H9 (cell line): ENCODE results near the gene KCMF1. TPM values are rescaled to one million over a fixed set of nuclear protein-coding genes. Genes with fewer than 3 reads are reported as not detected.
A peak's percentile ranks its signal among the peaks of the same experiment; 100 is the strongest.

ENCODE experiments used
- DNase-seq: peaks from one replicate; pipeline ENCODE4 v3.0.0-alpha.2; 2017
- H2AFZ ChIP-seq: one replicate; pipeline ENCODE4 v1.6.1; 2013; ENCODE audit warnings: mild to moderate bottlenecking, low read length, control low read depth, moderate library complexity
- H2AK5ac ChIP-seq: 2 replicates; pipeline ENCODE4 v1.6.1; 2013; ENCODE audit warnings: low read length, control low read depth, mixed read lengths; ENCODE audit not compliant: insufficient read length
- H2BK120ac ChIP-seq: one replicate; pipeline ENCODE4 v1.6.1; 2013; ENCODE audit warnings: low read depth, mild to moderate bottlenecking, low read length, control low read depth, inconsistent platforms; ENCODE audit not compliant: poor library complexity, severe bottlenecking
- H2BK12ac ChIP-seq: 2 replicates; pipeline ENCODE4 v1.6.1; 2013; ENCODE audit warnings: low read length, control low read depth, mixed read lengths, low read depth; ENCODE audit not compliant: insufficient read length
- H2BK15ac ChIP-seq: 2 replicates; pipeline ENCODE4 v1.6.1; 2013; ENCODE audit warnings: low read depth, low read length, control low read depth
- H2BK20ac ChIP-seq: one replicate; pipeline ENCODE4 v1.6.1; 2013; ENCODE audit warnings: low read depth, mild to moderate bottlenecking, low read length, control low read depth, inconsistent platforms; ENCODE audit not compliant: poor library complexity, severe bottlenecking
- H2BK5ac ChIP-seq: 2 replicates; pipeline ENCODE4 v1.6.1; 2013; ENCODE audit warnings: low read length, control low read depth, mixed read lengths; ENCODE audit not compliant: insufficient read length
- H3K14ac ChIP-seq: 2 replicates; pipeline ENCODE4 v1.6.1; 2013; ENCODE audit warnings: low read length, control low read depth; ENCODE audit not compliant: insufficient read depth
- H3K18ac ChIP-seq: 2 replicates; pipeline ENCODE4 v1.6.1; 2013; ENCODE audit warnings: low read depth, mild to moderate bottlenecking, mixed read lengths, low read length, control low read depth; ENCODE audit not compliant: insufficient read length
- H3K23ac ChIP-seq: 2 replicates; pipeline ENCODE4 v1.6.1; 2013; ENCODE audit warnings: low read length, control low read depth, mixed read lengths, low read depth; ENCODE audit not compliant: insufficient read length
- H3K23me2 ChIP-seq: 2 replicates; pipeline ENCODE4 v1.6.1; 2013; ENCODE audit warnings: low read depth, mild to moderate bottlenecking, mixed read lengths, low read length, control low read depth; ENCODE audit not compliant: insufficient read length, poor library complexity, severe bottlenecking
- H3K27ac ChIP-seq: 2 replicates; pipeline ENCODE4 v1.5.1; 2013; ENCODE audit warnings: low read length, control low read depth, mixed read lengths, low read depth; ENCODE audit not compliant: insufficient read length
- H3K27me3 ChIP-seq: 2 replicates; pipeline ENCODE4 v1.6.1; 2013; ENCODE audit warnings: low read length, control low read depth, inconsistent platforms; ENCODE audit not compliant: insufficient read depth
- H3K4ac ChIP-seq: 2 replicates; pipeline ENCODE4 v1.6.1; 2013; ENCODE audit warnings: low read depth, mild to moderate bottlenecking, control low read depth, inconsistent platforms, low read length, moderate library complexity
- H3K4me1 ChIP-seq: 2 replicates; pipeline ENCODE4 v1.6.1; 2013; ENCODE audit warnings: low read length, control low read depth, inconsistent platforms; ENCODE audit not compliant: insufficient read depth
- H3K4me2 ChIP-seq: 2 replicates; pipeline ENCODE4 v1.6.1; 2013; ENCODE audit warnings: low read length, control low read depth, mixed read lengths; ENCODE audit not compliant: insufficient read length, insufficient read depth
- H3K56ac ChIP-seq: 2 replicates; pipeline ENCODE4 v1.6.1; 2013; ENCODE audit warnings: low read depth, mild to moderate bottlenecking, mixed read lengths, low read length, control low read depth; ENCODE audit not compliant: insufficient read length
- H3K79me1 ChIP-seq: 2 replicates; pipeline ENCODE4 v1.6.1; 2013; ENCODE audit warnings: low read depth, mild to moderate bottlenecking, moderate library complexity, low read length, control low read depth, inconsistent platforms; ENCODE audit not compliant: insufficient read depth, poor library complexity, severe bottlenecking
- H3K79me2 ChIP-seq: 2 replicates; pipeline ENCODE4 v1.6.1; 2013; ENCODE audit warnings: low read length, control low read depth, inconsistent platforms; ENCODE audit not compliant: insufficient read depth
- H3K9ac ChIP-seq: 2 replicates; pipeline ENCODE4 v1.6.1; 2013; ENCODE audit warnings: low read length, control low read depth, mixed read lengths; ENCODE audit not compliant: insufficient read length; ENCODE audit errors: extremely low read depth
- H3K9me3 ChIP-seq: one replicate; pipeline ENCODE4 v1.6.1; 2013; ENCODE audit warnings: low read depth, low read length, inconsistent platforms; ENCODE audit not compliant: control insufficient read depth
- H3T11ph ChIP-seq: one replicate; pipeline ENCODE4 v1.6.1; 2013; ENCODE audit warnings: mild to moderate bottlenecking, low read length, control low read depth, inconsistent platforms
- H4K20me1 ChIP-seq: one replicate; pipeline ENCODE4 v1.6.1; 2013; ENCODE audit not compliant: control insufficient read depth, insufficient read length, insufficient read depth
- H4K5ac ChIP-seq: 2 replicates; pipeline ENCODE4 v1.6.1; 2013; ENCODE audit warnings: low read depth, mild to moderate bottlenecking, mixed read lengths, low read length, control low read depth; ENCODE audit not compliant: insufficient read length
- H4K8ac ChIP-seq: replicated peaks from 2 replicates; pipeline ENCODE4 v1.6.1; 2013; ENCODE audit warnings: low read length, control low read depth, mixed read lengths, low read depth; ENCODE audit not compliant: insufficient read length
- H4K91ac ChIP-seq: 2 replicates; pipeline ENCODE4 v1.6.1; 2013; ENCODE audit warnings: low read depth, mild to moderate bottlenecking, moderate library complexity, mixed read lengths, low read length, control low read depth; ENCODE audit not compliant: insufficient read length
- H3K27ac Mint-ChIP-seq, 3 experiments: 2 replicates in 2 of 3; 3 replicates in 1 of 3; pipeline ENCODE4 v1.8.0; 2020 to 2021; ENCODE audit warnings: mixed read lengths in 3 of 3, mild to moderate bottlenecking in 1 of 3, moderate library complexity in 1 of 3
- H3K27me3 Mint-ChIP-seq: 2 replicates; pipeline ENCODE4 v1.8.0; 2021; ENCODE audit warnings: low read depth, mild to moderate bottlenecking, moderate library complexity, mixed read lengths
- H3K36me3 Mint-ChIP-seq, 3 experiments: 2 replicates in 2 of 3; 3 replicates in 1 of 3; pipeline ENCODE4 v1.8.0; 2020 to 2021; ENCODE audit warnings: low read depth in 3 of 3, mixed read lengths in 3 of 3; ENCODE audit not compliant: insufficient read depth in 1 of 3
- H3K4me1 Mint-ChIP-seq, 2 experiments: 2 replicates each; pipeline ENCODE4 v1.8.0; 2020; ENCODE audit warnings: mixed read lengths in 2 of 2
- H3K4me3 Mint-ChIP-seq, 2 experiments: 2 replicates in 1 of 2; 3 replicates in 1 of 2; pipeline ENCODE4 v1.8.0; 2020 to 2021; ENCODE audit warnings: mild to moderate bottlenecking in 2 of 2, mixed read lengths in 2 of 2, moderate library complexity in 1 of 2
- H3K9me3 Mint-ChIP-seq, 2 experiments: 2 replicates in 1 of 2; 3 replicates in 1 of 2; pipeline ENCODE4 v1.8.0; 2020; ENCODE audit warnings: mild to moderate bottlenecking in 2 of 2, mixed read lengths in 2 of 2, moderate library complexity in 1 of 2
- CTCF ChIP-seq: fragments of 200-600 bp; sonication (generic); conservative IDR thresholded peaks from 3 replicates; pipeline ENCODE4 v1.8.0; 2021; ENCODE audit warnings: antibody characterized with exemption, mild to moderate bottlenecking
- WGBS: extraction: QIAGEN DNeasy Blood & Tissue Kit; methylation state at CpG from one replicate; pipeline ENCODE4 v1.1.7; 2013; ENCODE audit warnings: missing lambda C conversion rate, low lambda C conversion rate, mixed read lengths; ENCODE audit not compliant: insufficient read length; ENCODE audit errors: extremely low coverage; 5-methylcytosine and 5-hydroxymethylcytosine counted together
- total RNA-seq: library from RNA; stranded (reverse); gene quantifications from 2 replicates; pipeline ENCODE4 v1.2.1, GENCODE V29; 2021

The KCMF1 gene
- total RNA-seq, 1 experiment from 2014 or later, result 113 TPM

GRCh38 chr2:84963323-84963691, 7.7 kb upstream of the KCMF1 start:
- H4K91ac ChIP-seq, result no peak overlapping the region
- H3T11ph ChIP-seq, result no peak overlapping the region
- H4K8ac ChIP-seq, result no peak overlapping the region
- H2BK15ac ChIP-seq, result no peak overlapping the region
- no peaks in the 10 kb centered on the region; a peak in 1 of 5 replicates for H3K9me3 Mint-ChIP-seq
- H2AFZ ChIP-seq, result no peak overlapping the region
- H3K9me3 ChIP-seq, result no peaks in the 10 kb centered on the region
- no peak for DNase-seq
- H3K79me1 ChIP-seq, result no peaks in the 10 kb centered on the region
- no CpG with 5 or more reads among the region's 2 CpGs for whole genome bisulfite sequencing
- peak overlapping the region in 1 of 3 experiments; percentile 32; a peak in 2 of 7 replicates for H3K27ac Mint-ChIP-seq
- no peak overlapping the region for H3K4me2 ChIP-seq
- no peak overlapping the region for H2BK5ac ChIP-seq
- no peaks in the 10 kb centered on the region for H4K20me1 ChIP-seq
- no peak overlapping the region for H2BK20ac ChIP-seq
- H2BK12ac ChIP-seq, result no peak overlapping the region
- no peak overlapping the region for H3K18ac ChIP-seq
- H2BK120ac ChIP-seq, result no peak overlapping the region
- no peak overlapping the region for H3K14ac ChIP-seq
- no peak overlapping the region for H3K27ac ChIP-seq
- peaks cover 3% of the 10 kb centered on the region; the same call in 1 of the 2 replicates for H3K4me1 ChIP-seq
- H3K23ac ChIP-seq, result no peak overlapping the region
- H3K56ac ChIP-seq, result no peak overlapping the region
- H3K4ac ChIP-seq, result no peak overlapping the region
- H3K4me3 Mint-ChIP-seq, result no peak overlapping the region
- H3K79me2 ChIP-seq, result peaks cover 10% of the 10 kb centered on the region
- no peak for TF ChIP-seq CTCF
- H3K9ac ChIP-seq, result no peak overlapping the region
- peaks cover 50 to 59% of the 10 kb centered on the region in 2 experiments for H3K4me1 Mint-ChIP-seq
- no peaks in the 10 kb centered on the region; the same call in 1 of the 2 replicates for H3K27me3 Mint-ChIP-seq
- peaks cover 38 to 56% (median 54%) of the 10 kb centered on the region in 3 experiments for H3K36me3 Mint-ChIP-seq
- H3K27me3 ChIP-seq, result no peaks in the 10 kb centered on the region
- H2AK5ac ChIP-seq, result no peak overlapping the region
- no peaks in the 10 kb centered on the region for H3K23me2 ChIP-seq
- H4K5ac ChIP-seq, result no peak overlapping the region
